ENCODE data around the gene NODAL.

NODAL gene

DNA sequence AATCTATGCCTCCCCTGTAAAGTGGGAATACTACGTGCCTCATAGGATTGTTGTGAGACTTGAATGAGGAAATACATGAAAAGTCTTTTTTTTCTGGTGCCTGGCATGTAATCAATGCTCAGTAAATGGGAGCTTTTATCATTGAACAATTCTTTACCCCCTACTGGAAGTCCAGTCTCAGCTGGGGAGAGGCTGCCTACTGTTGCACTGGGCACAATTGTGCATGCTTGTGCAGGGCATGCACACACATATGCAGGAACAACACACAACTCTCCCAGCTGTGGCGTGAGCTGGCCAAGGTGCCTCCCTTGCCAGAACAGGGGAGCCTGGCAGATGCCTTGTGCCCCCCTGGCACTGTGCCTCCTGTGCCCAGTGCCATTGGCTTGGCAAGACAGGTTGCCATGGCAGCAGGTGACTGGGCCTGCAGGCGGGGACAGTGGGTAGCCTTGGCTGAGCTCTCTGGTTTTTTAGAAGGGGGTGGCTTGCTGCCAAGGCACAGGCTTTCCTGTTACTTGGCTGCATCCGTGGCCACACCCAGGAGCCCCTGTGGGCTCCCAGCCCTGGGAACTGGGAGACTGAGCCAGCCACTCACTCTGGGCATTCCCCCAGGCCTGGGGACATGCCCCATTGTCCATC lies 21.0 kb upstream of the NODAL start:
- DNase-seq, result no peak

DNA sequence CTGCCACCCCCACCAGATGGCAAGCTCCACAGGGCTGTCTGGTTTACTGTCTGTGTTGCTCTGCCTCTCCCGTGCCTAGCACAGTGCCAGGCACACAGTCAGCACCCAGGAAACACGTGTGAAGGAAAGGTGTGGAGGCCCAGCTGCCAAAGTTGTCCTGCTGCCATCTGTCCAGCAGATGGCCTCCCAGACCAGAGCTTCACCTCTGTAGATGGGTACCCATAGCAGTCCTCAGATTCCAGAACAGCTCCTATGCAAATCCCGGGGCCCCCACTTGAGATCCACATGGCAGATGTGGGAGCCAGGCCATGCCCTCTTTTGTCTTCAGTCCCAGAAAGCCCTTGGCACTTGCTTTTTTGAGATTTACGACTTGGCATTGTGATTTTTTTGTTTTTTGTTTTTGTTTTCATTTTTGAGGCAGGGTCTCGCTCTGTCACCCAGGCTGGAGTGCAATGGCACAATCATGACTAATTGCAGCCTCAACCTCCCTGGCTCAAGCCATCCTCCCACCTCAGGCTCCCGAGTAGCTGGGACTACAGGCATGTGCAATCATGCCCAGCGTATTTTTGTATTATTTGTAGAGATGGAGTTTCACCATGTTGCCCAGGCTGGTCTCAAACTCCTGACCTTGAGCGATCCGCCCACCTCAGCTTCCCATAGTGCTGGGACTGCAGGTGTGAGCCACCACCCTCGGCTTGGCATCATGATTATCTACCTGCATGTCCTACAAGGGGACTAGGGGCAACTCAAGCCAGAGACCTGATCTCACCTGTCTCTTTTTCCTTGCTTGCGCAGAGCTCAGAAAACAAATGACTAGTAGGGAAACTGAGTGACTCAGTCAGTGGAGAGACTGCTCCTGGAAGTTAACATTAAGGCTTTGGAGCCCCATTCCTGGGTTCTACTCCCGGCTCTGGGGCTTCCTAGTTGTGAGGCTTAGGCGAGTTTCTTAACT lies 20.2 kb upstream of the NODAL start:
- DNase-seq, result peak; percentile 39

DNA sequence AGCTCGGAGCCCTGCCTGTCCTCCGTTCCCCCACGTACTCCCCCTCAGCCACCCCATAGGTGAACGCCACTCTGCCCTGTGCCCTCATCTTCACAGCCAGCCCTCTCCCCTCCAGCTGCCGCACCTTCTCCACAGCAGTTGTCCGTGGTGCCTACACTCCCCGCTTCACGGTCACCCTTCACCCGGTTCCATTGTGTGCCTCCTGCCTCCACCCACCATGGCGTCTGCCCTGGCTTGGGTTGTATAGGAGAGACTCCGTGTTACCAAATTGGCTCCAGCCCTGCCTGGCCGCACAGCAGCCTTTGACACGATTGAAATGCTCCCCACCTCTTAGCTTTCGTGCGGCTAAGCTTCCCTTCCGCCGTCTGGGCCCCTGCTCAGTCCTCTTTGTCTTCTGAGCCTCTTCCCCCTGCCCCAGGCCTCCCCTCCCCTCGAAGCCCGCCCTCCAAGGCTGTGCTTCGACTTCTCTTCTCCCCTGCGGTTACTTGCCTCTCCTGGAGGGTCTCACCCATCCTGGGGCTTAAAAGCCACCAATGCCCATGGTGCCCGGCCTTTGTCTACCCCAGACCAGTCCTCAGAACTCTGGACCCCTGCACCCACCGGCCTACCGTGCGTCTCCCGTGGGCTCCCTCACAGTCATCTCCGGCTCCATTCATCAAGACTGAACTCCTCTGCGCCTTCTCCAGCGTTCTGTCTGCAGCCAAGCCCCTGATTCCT lies 18.5 kb upstream of the NODAL start:
- no peak for DNase-seq

DNA sequence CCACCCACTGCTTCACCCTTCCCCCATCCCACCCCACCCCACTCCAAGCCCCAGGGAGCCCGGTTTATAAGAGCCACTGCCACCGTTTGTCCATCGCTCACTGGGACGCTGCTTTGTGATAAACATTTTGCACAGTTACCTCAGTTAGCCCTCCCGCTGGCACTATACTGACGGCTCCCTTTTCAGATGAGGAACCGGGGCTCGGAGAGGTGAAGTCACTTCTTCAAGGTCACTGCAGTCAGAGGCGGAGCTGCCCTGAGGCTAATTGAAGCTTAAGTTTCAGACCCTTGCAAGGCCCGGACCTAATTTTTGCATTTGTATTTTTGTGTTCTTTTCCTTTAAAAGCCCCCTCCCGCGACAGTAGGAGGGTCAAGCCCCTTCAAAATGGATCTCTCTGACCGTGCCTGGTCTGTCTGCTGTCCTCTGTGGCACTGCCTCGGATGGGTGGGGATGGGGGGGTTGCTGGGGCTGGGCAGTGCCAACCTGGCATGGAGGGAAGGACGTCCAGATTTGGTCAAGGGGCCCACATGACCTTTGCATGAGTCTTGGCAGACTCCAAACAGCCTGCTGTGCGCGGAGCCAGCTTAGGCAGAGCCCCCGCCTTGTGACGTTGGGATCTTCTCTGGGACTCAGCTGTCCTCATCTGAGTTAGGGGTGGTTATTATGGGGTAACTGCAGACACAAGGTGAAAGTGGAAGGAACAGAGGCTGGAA lies 17.7 kb upstream of the NODAL start:
- DNase-seq, result no peak

DNA sequence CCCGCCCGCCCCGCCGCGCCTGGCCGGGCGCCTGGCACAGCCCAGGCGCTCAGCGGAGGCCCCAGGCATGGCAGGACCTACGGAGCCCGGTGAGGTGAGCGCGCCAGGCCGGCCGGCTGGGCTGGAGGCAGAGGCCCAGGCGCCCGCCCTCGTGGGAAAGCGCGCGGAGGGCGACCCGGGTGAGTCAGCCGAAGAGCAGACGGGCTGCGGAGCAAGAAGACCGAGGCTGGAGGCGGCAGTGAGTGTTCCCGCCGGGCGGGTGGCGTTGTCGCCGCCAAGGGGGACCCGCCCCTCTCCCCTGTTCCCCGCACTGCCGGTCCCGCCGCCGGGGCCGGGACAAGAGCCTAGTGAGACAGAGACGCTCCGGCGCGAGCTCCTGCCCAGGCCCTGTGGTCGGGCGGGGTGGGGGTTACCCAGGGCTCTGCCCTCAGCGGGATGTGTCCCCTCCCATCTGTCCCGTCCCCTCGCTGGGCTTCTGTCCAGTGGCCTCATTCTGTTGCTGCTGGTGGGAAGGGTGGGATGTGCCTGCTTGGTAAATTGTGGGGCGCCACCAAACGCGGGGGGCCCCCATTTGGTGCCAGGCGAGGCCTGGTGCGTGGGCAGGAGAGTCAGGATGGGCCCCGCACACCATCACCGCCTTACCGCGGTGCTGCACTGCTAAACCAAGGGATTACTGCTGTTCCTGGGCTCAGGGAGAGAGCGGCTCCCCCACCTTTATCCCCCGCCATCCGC lies 17.0 kb upstream of the NODAL start:
- peak; percentile 40 for DNase-seq

DNA sequence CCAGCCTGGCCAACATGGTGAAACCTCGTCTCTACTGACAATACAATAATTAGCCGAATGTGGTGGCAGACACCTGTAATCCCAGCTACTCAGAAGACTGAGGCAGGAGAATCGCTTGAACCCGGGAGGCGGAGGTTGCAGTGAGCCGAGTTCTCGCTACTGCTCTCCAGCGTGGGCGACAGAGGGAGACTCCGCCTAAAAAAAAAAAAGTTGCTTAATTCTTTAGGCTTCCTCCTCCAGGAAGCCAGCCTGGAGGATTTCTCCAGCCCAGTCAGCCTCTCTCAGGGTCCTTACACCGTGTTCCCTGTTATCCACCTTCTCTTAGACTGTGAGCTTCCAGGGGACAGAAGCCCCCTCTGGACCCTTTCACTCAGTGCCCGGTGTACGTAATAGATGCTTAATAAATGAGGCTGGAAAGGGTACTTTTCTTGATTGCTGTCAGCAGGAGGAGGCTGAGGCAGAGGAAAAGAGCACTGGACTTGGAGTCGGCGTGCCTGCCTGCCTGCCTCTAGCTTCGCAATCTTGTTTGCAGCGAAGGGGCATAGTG lies 16.4 kb upstream of the NODAL start:
- no peak for DNase-seq

DNA sequence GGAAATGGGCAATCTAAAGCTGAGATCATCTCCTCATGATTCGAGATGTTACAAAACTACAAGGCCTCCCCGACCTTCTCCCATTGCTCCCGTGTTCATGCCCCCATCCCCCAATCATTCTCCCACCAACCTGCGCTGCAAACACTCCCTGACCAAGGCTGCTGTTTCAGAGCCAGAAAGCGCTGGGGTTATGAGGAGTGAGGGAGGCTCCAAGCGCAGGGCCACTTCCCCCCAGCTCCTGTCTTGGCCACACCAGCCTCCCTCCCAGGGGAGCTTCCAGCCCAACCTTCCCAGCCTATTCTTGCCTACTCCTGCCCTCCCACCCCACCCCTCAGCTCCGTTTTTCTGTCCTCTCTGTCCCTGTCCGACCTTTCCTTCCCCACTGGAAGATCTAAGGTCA lies 14.7 kb upstream of the NODAL start:
- no peak for DNase-seq

DNA sequence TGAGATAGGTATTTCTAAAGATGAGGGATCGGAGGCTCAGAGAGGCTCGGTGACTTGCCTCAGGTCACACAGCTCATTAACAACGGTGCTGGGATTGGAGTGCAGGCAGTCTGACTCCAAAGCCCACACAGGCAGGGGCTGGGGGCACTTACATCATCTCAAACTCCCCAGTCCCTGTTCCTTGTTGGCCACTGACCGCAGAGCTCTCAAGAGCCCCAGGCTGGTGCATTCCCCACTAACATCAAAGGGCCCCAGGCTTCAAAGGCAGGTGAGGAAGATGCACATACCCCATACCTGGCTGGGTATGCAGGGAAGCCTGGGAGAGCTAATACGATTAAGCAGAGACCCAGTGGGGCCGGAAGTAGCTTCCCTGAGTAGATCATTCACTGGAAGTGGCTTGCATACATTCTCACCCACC lies 13.7 kb upstream of the NODAL start:
- DNase-seq, result no peak

DNA sequence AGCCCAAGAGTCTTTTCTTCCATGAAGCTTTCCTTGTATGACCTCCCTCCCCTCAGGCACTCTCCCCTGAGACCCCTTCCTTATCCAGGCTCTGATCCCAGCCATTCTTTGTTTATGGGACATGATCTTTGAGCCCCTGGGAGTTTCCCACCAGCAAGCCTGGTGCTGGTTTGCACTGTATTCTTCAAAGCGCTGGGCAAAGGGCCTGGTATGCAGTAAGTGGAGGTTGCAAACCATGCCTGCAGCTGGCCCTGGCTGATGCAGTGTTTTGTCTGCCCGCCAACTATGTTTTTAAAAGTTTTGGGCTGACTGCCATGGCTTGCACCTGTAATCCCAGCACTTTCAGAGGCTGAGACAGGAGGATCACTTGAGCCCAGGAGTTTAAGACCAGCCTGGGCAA lies 6.8 kb upstream of the NODAL start:
- DNase-seq, result no peak

DNA sequence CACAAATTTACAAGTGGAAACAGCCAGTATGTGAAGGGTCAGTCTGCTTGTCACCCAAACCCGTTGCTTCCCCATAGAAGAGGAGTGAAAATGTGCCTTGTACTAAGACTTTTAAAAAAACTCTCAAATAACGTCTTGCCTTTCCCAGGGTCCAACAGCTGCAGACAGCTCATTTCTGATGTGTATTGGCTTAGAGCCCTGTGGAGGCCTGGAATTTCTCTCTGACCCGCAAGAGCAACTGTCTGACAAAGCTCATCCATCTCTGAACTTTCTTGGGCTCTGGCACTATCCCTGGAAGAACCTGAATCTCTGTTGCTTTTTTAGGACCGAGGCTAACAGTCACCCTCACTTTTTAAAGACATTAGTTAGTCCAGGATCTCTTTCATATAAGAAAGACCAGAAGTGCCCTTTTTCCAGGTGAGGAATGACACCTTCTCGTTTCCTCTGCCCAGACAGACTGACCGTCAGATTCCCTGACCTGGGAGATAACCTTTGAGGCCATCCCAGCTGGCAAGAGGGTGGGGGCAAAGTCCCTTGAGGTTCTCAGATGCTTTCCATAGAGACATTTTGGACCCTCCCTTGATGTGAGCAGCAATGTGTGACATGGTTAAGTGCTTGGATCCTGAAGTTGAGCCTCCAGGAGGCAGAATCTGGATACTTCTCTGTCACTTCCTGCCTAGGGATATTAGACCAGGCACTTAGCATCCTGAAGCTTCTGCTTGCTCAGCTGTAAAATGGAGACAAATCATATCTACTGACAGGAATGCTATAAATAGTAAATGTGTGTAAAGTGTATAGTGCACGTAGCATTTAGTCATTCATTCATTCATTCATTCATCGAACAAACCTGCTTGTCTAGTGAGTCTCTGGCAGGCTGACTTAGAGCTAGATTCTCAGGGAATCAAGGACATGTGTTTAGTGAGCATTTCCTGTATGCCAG lies 4.5 kb upstream of the NODAL start:
- DNase-seq, result peak; percentile 65

DNA sequence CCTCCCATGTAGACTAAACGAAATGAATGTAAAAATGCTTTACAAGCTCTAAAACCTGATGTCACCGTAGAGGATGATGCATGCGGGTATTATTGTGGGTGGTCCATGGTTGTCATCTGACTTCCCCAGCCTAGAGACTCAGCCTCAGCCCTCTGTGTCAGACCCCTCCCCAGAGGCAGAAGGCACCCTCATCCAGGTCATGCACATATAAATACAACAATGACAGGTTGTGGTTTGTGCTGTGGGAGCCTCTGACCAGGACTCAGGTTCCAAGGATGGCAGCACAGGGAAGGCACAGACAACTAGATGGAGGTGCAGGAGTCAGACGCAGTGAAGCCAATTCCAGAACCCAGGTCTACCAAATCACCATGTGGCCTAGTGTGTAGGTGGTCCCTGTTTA lies 3.3 kb upstream of the NODAL start:
- DNase-seq, result no peak

DNA sequence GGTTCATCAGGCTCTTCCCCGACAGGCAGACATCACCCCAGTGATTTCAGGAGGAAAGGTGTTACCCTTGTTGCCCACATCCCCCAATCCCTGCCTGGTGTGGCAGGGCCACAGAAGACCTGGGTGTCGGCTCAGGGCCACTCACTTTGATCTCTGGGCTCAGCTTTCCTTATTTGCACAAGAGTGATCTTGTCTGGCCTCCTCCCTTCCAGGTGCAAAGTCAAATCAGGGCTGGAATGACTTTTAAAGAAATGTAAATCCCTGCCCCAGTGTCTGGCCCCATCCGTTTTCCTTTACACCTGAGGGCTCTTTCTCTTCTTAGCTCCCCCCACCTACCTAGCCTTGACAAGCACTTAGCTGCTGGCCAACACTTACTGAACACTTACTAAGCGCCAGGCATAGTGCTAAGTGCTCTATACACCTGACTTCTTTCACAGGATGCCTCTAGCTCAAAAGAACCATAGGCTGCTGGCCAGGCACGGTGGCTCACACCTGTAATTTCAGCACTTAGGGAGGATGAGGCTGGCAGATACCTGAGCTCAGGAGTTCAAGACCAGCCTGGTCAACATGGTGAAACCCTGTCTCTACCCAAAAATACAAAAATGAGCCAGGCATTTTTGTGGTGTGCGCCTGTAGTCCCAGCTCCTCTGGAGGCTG lies 979 bp upstream of the NODAL start:
- DNase-seq, result no peak

DNA sequence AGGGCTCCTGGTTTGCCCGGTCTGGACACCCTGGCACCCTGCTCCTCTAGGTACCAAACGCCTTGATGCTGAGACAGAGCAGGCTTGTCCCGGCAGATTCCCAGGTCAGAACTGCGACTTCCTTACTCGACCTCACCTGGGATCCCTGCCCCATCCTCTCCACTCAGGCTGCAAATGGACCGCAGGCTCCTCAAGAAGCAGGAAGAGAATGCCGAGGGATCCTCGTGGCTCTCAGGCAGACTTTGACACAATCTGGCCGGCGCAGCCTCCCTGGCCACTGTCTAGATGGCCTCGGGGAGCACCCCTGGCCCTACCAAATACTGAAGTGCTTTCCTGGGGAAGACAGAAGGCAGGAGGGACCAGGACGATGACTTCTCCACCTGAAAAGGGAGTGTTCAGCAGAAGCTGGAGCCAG lies 421 bp upstream of the NODAL start:
- DNase-seq, result no peak

DNA sequence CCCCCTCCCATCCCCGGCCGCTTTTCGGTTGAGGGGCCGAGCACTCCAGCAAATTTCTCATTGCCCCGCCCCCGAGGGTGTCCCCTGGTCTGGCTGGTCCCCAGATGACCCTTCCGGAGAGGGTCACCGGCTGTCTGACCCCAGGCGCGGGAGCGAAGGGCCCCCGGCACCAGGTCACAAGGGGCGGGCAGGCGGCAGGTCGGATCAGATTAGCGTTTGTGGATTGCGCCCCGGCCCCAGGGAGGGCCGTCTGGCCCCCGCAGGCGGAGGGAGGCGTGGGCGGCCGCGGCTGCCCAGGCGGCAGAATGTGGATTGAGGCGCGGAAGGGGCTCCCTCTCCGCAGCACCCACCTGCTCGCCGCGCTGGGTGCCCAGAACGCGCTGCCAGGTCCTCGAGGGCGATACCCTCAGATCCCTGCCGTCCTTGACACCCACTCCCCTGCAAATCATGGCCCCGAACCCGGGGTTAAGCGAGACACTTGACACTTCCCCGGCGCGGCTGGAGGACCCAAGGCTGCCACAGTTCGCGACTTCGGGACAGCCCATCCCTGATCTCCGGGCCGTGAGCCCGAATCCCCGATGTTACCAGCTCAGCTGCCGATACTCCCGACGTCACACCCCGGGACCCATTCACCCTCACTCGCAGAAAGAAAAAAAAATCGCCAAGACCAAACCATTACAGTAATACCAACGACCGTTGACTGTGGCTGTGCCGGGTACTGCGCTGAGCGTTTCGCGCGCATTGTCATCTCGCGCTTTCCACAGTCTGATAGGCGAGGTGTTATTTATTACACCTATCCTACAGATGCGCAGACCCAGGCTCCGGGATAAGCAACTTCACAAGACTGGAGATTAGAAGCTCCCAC lies 953 bp downstream of the NODAL start:
- no peak for DNase-seq

DNA sequence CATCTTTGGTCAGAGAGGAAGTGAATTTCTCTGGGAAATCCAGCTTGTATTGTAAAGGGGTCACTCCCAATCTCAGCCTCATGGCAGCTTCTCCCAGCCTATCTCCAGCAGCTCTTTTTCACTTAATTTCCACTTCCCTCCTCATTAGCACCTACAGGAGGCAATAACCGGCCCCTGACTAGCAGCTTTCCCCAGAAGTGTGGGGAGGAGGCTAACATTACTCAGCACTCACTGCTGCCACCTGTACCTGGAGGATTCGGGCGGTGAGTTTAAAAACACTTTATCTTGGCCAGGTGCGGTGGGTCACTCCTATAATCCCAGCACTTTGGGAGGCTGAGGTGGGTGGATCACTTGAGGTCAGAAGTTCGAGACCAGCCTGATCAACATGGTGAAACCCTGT lies 3.8 kb downstream of the NODAL start:
- DNase-seq, result no peak

DNA sequence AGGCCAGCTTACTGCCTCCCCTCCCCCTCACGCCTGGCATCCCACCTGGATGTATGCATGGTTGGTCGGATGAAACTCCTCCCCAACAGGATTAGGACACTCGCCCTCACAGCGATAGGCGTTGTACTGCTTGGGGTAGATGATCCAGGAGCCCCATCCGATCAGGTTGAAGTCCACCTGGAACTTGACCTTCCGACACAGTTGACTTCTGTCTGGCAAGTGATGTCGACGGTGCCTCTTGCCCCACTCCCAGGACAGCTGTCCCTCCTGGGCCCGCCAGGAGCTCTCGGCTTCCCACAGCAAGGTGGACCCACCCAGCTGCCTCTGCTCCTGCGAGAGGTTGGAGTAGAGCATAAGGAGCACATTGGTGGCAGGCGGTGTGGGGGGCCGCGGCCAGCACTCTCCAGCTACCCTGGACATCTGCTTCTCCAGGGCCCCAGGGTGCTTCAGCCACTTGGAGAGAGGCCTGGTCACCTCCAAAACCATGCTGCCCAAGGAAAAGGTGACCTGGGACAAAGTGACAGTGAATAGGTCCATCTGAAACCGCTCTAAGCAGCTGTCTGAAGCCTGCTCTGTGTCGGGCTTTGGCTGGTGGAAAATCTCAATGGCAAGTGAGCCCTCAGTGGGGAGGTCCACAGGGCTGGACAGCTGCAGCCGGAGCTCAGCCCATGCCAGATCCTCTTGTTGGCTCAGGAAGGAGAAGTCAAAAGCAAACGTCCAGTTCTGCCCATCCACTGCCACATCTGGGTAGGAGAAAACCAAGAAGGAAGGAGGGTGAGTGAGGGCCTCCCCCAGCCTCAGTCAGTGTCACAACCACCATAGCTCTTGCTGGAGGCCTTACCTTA lies 6.0 kb downstream of the NODAL start:
- no peak for DNase-seq

DNA sequence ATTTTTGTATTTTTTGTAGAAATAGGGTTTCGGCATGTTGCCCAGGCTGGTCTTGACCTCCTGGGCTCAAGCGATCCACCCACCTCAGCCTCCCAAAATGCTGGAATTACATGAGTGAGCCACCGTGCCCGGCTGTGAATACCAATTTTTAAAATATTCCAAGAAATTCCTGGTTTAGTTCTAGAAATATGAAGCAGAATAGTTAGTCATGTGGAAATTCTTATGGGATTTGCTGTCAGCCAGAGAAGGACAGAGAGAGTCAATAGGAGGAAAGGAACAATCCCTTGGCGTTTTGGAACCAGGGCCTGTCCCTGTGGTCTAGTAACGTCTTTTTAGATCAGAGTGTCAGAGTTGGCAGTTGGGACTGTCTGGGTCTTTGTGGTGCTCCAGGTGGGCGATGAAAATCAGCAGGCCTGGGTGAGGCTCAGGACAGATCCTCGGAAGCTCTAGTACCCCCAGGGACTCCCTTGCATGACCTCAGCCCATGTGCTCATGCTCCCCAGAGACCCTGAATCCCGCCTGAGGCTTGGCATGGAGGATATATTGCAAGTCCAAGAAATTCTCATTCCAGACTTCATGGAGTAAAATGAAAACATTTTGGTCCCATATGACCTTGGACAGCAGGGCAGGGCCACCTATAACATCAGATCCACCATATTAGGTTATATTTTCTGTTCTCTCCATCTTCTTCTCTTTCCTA lies 7.8 kb downstream of the NODAL start:
- DNase-seq, result peak; percentile 14

Measured in HCEC 1CT (cell line).